GM23338 (cell line): Measurements from ENCODE around the gene DENND6A. TPM values are rescaled to one million over a fixed set of nuclear protein-coding genes. Genes with fewer than 3 reads are reported as not detected.

ENCODE experiments used
- ATAC-seq: fragments of 200-7000 bp; cut with Tn5 transposase; 3 replicates; pipeline ENCODE4 v1.9.1; 2020
- DNase-seq: peaks from one replicate; pipeline ENCODE4 v3.0.0-alpha.2; 2015; ENCODE audit warnings: low spot score
- H2AFZ ChIP-seq: fragments of 200-600 bp; sonication (generic); 2 replicates; pipeline ENCODE4 v1.8.0; 2016; ENCODE audit warnings: antibody characterized with exemption, mild to moderate bottlenecking, moderate library complexity
- H3F3A ChIP-seq: fragments of 200-600 bp; sonication (generic); replicated peaks from 2 replicates; pipeline ENCODE4 v1.8.0; 2017; ENCODE audit warnings: antibody characterized with exemption, mixed run types, low read depth
- H3K27ac ChIP-seq: fragments of 200-600 bp; sonication (generic); 2 replicates; pipeline ENCODE4 v1.6.1; 2016; ENCODE audit warnings: low read depth
- H3K27me3 ChIP-seq: fragments of 200-600 bp; sonication (generic); 2 replicates; pipeline ENCODE4 v1.8.0; 2016; ENCODE audit warnings: mild to moderate bottlenecking, mixed run types, moderate library complexity; ENCODE audit not compliant: insufficient read depth
- H3K36me3 ChIP-seq: fragments of 200-600 bp; sonication (generic); 2 replicates; pipeline ENCODE4 v1.8.0; 2016; ENCODE audit warnings: mild to moderate bottlenecking; ENCODE audit not compliant: insufficient read depth
- H3K4me1 ChIP-seq: fragments of 200-600 bp; sonication (generic); 2 replicates; pipeline ENCODE4 v1.8.0; 2016; ENCODE audit warnings: mild to moderate bottlenecking, moderate library complexity; ENCODE audit not compliant: insufficient read depth
- H3K4me2 ChIP-seq: fragments of 200-600 bp; sonication (generic); 2 replicates; pipeline ENCODE4 v1.7.1; 2017; ENCODE audit warnings: mixed run types
- H3K4me3 ChIP-seq: fragments of 200-600 bp; sonication (generic); 2 replicates; pipeline ENCODE4 v1.6.1; 2016; ENCODE audit warnings: mixed run types
- H3K79me2 ChIP-seq: fragments of 200-600 bp; sonication (generic); replicated peaks from 2 replicates; pipeline ENCODE4 v1.8.0; 2017; ENCODE audit warnings: mild to moderate bottlenecking; ENCODE audit not compliant: insufficient read depth
- H3K9me2 ChIP-seq: fragments of 200-600 bp; sonication (generic); 2 replicates; pipeline ENCODE4 v1.8.0; 2017; ENCODE audit not compliant: insufficient read depth
- H4K20me1 ChIP-seq: fragments of 200-600 bp; sonication (generic); replicated peaks from 2 replicates; pipeline ENCODE4 v1.8.0; 2017; ENCODE audit warnings: mild to moderate bottlenecking; ENCODE audit not compliant: insufficient read depth
- H3K27ac Mint-ChIP-seq: 2 replicates; pipeline ENCODE4 v1.8.0; 2020; ENCODE audit warnings: inconsistent platforms, mild to moderate bottlenecking, moderate library complexity, mixed read lengths
- H3K27me3 Mint-ChIP-seq: 3 replicates; pipeline ENCODE4 v1.8.0; 2022; ENCODE audit warnings: low read depth, mild to moderate bottlenecking, moderate library complexity, mixed read lengths, inconsistent platforms; ENCODE audit not compliant: insufficient read depth, poor library complexity
- H3K36me3 Mint-ChIP-seq: 3 replicates; pipeline ENCODE4 v1.8.0; 2021; ENCODE audit warnings: low read depth, mild to moderate bottlenecking, inconsistent platforms, moderate library complexity, mixed read lengths
- H3K4me1 Mint-ChIP-seq: 3 replicates; pipeline ENCODE4 v1.8.0; 2020; ENCODE audit warnings: mild to moderate bottlenecking, inconsistent platforms, mixed read lengths
- H3K4me3 Mint-ChIP-seq: 3 replicates; pipeline ENCODE4 v1.8.0; 2021; ENCODE audit warnings: moderate library complexity, mild to moderate bottlenecking, inconsistent platforms, mixed read lengths
- H3K9me3 Mint-ChIP-seq: 3 replicates; pipeline ENCODE4 v1.8.0; 2020; ENCODE audit warnings: moderate library complexity, mild to moderate bottlenecking, inconsistent platforms, mixed read lengths
- CREB1 ChIP-seq: fragments of 250-450 bp; sonication (Bioruptor Pico); IDR thresholded peaks from 2 replicates; pipeline ENCODE4 v1.5.0; 2020; ENCODE audit warnings: low read depth, mild to moderate bottlenecking, moderate library complexity
- ETS1 ChIP-seq: IDR thresholded peaks from 2 replicates; pipeline ENCODE4 v1.6.1; 2016; ENCODE audit warnings: antibody characterized with exemption
- NANOG ChIP-seq: IDR thresholded peaks from 2 replicates; pipeline ENCODE4 v1.6.1; 2016; ENCODE audit warnings: antibody characterized with exemption, borderline replicate concordance
- ZNF114 ChIP-seq: fragments of 250-450 bp; sonication (Bioruptor Pico); IDR thresholded peaks from 2 replicates; pipeline ENCODE4 v1.5.0; 2020; ENCODE audit warnings: mild to moderate bottlenecking, moderate library complexity
- ZNF331 ChIP-seq: fragments of 250-450 bp; sonication (Bioruptor Pico); IDR thresholded peaks from 2 replicates; pipeline ENCODE4 v1.5.0; 2020; ENCODE audit warnings: low read depth, mild to moderate bottlenecking, moderate library complexity
- ZNF462 ChIP-seq: fragments of 250-450 bp; sonication (Bioruptor Pico); IDR thresholded peaks from 2 replicates; pipeline ENCODE4 v1.5.0; 2020; ENCODE audit warnings: mild to moderate bottlenecking, moderate library complexity
- polyA plus RNA-seq: library from polyadenylated mRNA; unstranded; fragments of >200 nt; fragmentation: Nextera tagmentation; extraction: Ambion mirVana; gene quantifications from 2 replicates; pipeline ENCODE4 v1.2.1, GENCODE V29; 2016
- total RNA-seq: library from RNA; depleted of rRNA; stranded (reverse); fragments of >200 nt; shearing (Covaris generic); gene quantifications from 2 replicates; pipeline ENCODE4 v1.2.3, GENCODE V29; 2014
- TF ChIP-seq, protein P1 (sequence below), 2 experiments: fragments of 200-600 bp in 1 of 2; sonication (generic) in 1 of 2; conservative IDR thresholded peaks; 2 replicates each; pipeline versions ENCODE4 v1.5.1 to v1.6.1; 2016 to 2017; ENCODE audit warnings: antibody characterized with exemption in 2 of 2, low read depth in 2 of 2, mild to moderate bottlenecking in 2 of 2, moderate library complexity in 1 of 2

Gene DENND6A
- total and polyA plus RNA-seq, 2 experiments from 2014 or later = 7.5 to 17.5 TPM

DNA sequence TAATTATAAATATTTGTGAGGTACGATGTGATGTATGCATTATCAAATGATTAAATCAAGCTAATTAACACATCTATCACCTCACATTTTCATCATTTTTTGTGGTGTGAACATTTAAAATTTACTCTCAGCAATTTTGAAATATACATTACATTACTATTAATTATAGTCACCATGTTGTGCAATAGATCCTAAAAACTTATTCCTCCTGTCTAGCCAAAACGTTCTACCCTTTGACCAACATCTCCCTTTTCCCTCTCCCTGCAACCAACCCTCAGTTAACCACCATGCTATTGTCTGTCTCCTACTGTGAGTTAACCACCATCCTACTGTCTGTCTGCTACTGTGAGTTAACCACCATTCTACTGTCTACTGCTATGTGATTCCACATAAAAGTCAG, 42.5 kb upstream of the DENND6A start (continued):
- no peak for TF ChIP-seq ZNF462 (CRISPR knock-in tag)
- no peak for TF ChIP-seq CREB1 (CRISPR knock-in tag)

GRCh38 chr3:57733790-57734189, 40.9 kb upstream of the DENND6A start:
- H3K4me1 Mint-ChIP-seq = no peaks in the 10 kb centered on the region
- Histone ChIP-seq H3F3A (no peaks in the 10 kb centered on the region), H3K27ac (no peak overlapping the region), H4K20me1 (no peaks in the 10 kb centered on the region), H3K4me3 (no peak overlapping the region), H3K79me2 (no peaks in the 10 kb centered on the region), H3K4me2 (no peak overlapping the region), H3K9me2 (0 out of 2 replicates have a peak, but pooled peaks cover 4% of the 10 kb centered on the region), H2AFZ (peak overlapping the region; percentile 84), H3K36me3 (no peaks in the 10 kb centered on the region), H3K4me1 (no peaks in the 10 kb centered on the region), H3K27me3 (no peaks in the 10 kb centered on the region)
- ATAC-seq (no peak), DNase-seq (no peak)
- no peak overlapping the region for H3K4me3 Mint-ChIP-seq
- H3K9me3 Mint-ChIP-seq = no peaks in the 10 kb centered on the region
- no peaks in the 10 kb centered on the region for H3K36me3 Mint-ChIP-seq
- H3K27me3 Mint-ChIP-seq = peaks cover 2% of the 10 kb centered on the region
- no peak overlapping the region for H3K27ac Mint-ChIP-seq
- TF ChIP-seq ZNF331 = no peak
- no peak for TF ChIP-seq ZNF114 (CRISPR knock-in tag)
- TF ChIP-seq, protein P1, sequence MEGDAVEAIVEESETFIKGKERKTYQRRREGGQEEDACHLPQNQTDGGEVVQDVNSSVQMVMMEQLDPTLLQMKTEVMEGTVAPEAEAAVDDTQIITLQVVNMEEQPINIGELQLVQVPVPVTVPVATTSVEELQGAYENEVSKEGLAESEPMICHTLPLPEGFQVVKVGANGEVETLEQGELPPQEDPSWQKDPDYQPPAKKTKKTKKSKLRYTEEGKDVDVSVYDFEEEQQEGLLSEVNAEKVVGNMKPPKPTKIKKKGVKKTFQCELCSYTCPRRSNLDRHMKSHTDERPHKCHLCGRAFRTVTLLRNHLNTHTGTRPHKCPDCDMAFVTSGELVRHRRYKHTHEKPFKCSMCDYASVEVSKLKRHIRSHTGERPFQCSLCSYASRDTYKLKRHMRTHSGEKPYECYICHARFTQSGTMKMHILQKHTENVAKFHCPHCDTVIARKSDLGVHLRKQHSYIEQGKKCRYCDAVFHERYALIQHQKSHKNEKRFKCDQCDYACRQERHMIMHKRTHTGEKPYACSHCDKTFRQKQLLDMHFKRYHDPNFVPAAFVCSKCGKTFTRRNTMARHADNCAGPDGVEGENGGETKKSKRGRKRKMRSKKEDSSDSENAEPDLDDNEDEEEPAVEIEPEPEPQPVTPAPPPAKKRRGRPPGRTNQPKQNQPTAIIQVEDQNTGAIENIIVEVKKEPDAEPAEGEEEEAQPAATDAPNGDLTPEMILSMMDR (conservative IDR thresholded peaks at IDR 0.05; ENCODE audit: low read depth in 2 of 2) = no peak
- no peak for TF ChIP-seq ETS1
- no peak for TF ChIP-seq ZNF462 (CRISPR knock-in tag)
- no peak for TF ChIP-seq NANOG
